SHP77 (cell line): ENCODE data around the gene RING1.
"Not testable (repeated sequence)": the region's sequence is repeated elsewhere in the genome, so short reads cannot be mapped to it uniquely, and the experiment has no call there.

Experiments used
- DNase-seq, 2 experiments: peaks; one replicate each; lab custom pipeline; 2025; lab: John Stamatoyannopoulos, UW

The RING1 gene

DNA sequence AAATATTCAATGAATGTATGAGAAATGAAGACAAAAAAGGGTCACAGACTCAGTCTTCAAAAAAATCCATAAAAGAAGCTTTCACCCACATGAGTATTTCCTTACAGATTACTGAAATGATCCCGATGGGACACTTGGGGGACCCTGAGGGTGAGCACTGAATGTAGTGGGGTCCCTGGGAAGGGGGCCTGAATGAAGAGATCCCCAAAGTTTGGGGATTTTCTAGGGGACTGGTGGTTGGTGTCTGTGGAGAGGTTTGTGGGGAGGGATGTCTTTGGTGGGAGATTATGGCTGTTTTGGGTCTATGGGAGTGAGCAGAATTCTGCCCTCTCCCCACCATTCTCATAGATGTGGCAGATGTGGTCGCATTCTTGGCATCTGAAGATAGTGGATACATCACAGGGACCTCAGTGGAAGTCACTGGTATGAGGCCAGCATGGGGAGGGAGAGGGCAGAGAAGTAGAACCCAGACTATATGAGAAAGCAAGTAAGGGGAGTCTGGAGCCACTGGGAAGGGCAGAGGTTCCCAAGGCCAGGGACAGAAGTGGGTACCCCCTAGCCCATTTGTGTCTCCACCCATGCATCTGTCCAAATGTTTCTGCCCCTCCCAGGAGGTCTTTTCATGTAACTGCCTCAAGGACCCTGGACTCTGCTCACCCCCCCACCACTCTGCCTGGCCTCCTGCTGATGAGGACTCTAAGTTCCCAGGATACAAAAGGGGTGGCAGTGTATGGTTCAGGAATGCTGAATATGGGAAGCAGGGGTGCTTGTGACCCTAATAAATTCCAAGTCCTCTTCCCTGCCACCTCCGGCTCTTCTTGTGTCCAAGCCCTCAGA is 2.1 kb upstream of the RING1 start:
- DNase-seq, result no peak

DNA sequence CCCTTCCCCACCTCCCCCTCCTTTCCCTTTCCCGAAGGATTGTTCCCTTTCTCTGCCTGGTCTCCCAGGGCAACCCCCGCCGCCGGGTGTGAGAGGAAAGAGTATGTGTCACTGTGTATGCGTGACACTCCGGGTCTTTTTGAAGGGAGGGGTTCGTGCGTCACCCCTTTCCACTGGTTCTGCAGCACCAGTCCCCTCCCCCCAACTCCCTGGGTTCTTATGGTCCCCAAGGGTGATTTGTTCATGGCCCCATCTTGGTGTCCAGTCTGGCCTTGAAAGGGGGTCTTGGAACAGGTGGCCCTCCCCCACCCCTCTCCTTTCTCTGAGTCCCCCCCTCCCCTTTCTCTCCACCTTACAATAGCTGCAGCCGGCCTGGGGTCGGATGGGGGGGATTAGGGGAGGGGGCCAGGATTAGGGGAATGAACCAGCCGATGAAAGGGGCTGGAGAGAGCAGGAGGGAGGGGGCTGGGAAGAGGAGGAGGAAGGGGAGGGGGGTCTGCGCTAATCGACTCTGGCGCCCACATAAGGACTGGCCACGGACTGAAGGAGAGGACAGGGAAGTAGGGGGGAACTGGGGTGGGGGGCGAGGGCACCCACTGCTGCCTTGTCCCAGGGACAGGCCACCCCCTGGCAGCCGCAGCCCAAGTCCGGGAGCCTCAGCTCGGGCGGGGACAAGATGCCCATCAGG is 1.3 kb upstream of the RING1 start:
- DNase-seq, result no peak

- DNase-seq, result no peak
Observed at GRCh38 chr6:33207552-33208090, 679 bp upstream of the RING1 start.

DNA sequence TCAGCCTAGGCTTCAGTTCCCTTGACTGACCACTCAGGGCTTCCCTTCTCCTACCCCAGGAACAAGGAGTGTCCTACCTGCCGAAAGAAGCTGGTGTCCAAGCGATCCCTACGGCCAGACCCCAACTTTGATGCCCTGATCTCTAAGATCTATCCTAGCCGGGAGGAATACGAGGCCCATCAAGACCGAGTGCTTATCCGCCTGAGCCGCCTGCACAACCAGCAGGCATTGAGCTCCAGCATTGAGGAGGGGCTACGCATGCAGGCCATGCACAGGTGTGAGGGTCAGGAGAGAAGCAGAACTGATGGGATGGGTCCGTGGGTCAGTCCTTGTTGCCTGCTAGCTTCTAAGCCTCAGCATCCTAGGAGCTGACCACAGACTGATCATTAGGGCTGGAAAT is 1.6 kb downstream of the RING1 start:
- DNase-seq, result no peak

GRCh38 chr6:33211136-33211535 is 2.8 kb downstream of the RING1 start:
- no peak for DNase-seq

- no peak for DNase-seq
Observed at GRCh38 chr6:33211666-33212422, 3.5 kb downstream of the RING1 start.

DNA sequence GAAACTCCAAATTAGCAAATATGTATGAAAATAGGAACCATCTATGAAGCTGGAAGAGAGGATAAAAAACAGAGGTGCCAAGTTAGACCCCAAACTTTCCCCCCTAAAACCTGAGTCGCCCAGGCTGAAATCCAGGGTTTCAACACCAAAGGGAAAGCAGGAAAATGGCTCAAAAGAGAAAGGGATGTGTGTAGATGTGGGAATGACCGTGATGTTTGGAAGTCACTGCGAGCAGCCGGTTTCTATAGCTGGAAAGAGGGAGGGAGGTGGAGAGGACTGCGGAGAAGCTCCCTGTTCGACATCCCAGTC is 4.5 kb downstream of the RING1 start:
- no peak for DNase-seq

- DNase-seq, result no peak
Observed at GRCh38 chr6:33213166-33213988, 5.1 kb downstream of the RING1 start.

DNA sequence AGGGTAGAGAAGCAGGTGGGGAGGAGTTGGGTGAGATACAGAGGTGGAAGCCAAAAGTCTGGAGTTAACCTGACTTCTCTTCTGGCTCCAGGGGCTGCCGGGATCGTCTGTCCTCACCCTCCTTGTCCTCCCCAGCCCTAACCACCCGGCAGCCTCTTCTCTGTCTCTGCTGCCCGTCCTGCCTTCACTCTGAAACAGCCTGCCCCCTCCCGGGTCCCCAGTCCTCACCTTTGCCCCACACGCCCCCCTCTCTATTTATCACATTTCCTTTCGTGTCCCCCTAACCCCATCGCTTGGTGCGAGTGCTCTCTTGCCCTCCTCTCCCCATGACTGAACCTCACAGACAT is 5.7 kb downstream of the RING1 start:
- DNase-seq, result no peak

DNA sequence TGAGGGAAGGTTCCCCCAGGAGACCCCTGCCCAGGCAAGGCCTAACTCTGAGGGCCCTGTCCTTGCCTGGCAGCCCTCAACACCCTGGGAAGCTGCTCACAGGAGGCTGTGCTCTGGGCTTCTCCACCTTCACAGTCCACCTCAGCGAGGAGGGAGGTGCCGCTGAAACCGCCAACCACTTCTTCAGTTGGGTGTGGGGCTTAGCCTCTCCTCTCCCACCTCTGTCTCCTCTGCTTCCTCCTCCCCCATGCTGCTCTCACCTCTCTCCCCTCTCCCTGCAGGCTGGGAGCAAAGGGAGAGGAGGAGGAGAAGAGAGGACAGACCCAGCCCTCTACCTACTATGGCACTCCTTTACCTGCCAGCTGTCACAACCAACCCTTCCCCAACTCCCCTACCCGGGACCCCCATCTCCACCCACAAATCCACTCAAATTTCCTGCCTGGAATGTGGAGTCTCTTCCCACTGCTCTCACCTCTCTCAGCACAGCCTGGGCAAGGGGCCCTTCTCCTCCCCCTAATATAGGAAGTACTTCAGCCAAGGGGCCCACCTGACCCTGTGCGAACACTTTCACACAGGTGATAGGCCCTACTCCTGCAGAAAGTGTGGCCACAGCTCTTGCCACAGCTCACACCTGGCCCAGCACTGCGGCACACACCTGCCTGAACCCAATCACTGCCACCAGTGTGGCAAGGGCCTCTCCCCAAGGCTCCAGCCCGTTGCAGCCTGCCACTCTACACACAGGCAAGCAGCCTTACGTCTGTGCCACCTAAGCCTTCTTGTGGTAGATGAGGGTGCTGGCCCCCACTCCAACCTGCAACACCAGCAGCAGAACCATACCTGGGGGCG is 7.2 kb downstream of the RING1 start:
- DNase-seq, result no peak

DNA sequence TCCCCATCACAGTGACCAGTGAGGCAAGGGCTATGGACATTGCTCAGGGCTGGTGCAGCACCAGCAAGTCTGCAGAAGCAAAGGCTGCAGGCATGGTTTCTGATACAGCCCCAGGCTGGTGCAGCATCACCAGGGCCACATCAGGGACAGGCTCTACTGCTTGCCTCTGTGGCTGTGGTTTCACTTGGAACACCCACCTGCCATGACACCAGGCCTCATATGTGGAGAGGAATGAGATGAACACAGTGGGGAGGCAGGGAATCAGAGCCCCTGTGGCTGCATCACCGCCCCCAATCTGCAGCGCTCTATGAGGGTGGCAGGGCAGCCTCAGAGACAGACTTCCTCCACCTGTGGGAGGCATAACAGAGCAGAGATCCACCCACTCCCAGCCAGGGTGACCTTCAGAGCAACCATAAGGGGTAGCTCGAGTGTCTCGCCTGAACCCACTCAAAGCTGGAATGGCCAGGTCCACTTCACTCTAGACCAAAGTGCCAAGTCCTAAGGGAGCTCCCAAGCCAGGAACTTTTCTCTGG is 7.9 kb downstream of the RING1 start:
- no peak for DNase-seq

DNA sequence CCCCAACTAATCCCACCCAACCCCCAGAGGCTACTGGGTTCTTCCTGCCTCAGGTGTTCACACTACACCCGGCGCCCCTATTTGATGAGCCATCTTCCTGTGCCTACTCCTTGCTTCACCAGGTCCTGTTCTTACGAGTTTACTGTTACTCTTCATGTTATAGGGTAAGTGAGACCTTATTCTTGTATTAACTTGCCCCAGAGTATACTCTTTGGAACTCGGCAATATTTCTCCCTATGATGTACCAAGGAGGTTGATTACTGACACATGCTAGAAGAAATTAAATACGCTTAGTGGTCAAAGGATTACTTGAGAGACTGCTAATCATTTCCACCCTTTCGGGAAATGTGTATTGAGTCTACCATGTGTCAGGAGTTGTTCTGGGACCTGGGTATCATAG is 8.9 kb downstream of the RING1 start:
- no peak for DNase-seq

GRCh38 chr6:33217681-33218080 is 9.4 kb downstream of the RING1 start:
- no peak for DNase-seq

DNA sequence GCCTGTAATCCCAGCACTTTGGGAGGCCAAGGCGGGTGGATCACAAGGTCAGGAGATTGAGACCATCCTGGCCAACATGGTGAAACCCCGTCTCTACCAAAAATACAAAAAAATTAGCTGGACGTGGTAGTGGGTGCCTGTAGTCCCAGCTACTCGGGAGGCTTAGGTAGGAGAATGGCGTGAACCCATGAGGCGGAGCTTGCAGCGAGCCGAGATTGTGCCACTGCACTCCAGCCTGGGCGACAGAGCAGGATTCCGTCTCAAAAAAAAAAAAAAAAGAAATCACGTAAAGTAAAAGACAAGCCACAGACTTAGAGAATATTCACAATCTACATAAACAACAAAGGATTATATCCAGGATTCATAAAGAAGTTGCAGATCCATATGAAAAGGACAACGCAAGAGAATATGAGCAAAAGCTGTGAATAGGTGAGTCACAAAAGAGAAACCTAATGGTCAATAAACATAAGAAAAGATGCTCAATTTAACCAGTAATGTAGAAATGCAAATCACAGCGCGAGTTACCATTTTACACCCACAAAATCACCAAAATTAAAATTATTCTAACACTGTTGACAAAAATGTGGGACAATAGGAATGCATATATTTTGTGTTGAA is 18.3 kb downstream of the RING1 start:
- DNase-seq, result not testable (repeated sequence)

DNA sequence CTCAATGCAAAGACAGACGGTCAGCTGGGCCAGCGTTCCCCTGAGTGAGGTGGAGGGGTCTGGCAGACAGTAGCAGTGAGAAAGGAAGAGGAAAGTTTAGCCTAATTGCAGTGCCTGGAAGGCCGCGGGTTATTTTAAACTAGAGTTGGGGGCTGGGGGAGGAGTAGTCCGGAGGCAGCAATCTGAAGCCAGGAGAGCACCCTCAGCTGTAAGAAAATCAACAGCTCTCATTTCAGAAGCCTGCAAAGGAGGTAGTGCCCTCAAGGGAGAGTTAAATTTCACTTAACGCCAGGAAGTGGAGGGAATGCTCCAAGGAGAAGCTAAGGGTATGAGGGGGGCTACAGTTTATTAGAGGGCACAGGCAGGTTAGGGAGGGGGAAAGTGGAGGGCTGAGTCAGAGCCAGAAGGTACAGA is 26.9 kb downstream of the RING1 start:
- no peak for DNase-seq

DNA sequence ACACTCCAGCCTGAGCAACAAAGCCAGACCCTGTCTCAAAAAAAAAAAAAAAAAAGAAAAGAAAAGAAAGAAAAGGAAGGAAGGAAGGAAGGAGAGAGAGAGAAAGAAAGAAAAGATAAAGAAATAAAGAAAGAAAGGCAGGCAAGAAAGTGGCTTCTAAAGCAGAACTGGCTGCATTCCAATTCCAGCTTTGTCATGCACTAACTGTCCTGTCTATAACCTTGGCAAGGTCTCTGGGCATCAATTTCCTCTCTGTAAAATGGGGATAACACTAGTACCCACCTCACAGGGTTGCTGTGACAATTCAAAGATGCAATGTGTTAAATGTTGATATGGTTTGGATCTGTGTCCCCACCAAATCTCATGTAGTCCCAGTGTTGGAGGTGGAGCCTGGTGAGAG is 28.0 kb downstream of the RING1 start:
- no peak for DNase-seq

GRCh38 chr6:33236852-33237251 is 28.6 kb downstream of the RING1 start:
- DNase-seq, result no peak

GRCh38 chr6:33237741-33238140 is 29.4 kb downstream of the RING1 start:
- no peak for DNase-seq

- no peak for DNase-seq
Observed at GRCh38 chr6:33241968-33242367, 33.7 kb downstream of the RING1 start.

GRCh38 chr6:33243476-33243875 is 35.2 kb downstream of the RING1 start:
- DNase-seq, result no peak
